ENCODE results near the gene SLC26A11. TPM values are rescaled to one million over a fixed set of nuclear protein-coding genes. Genes with fewer than 3 reads are reported as not detected.

Gene SLC26A11
- total and polyA plus RNA-seq, 2 of the 13 experiments (the other 11 are each of a cell fraction or from before 2014, with no cell fraction given) = 8.7 to 13.2 TPM

DNA sequence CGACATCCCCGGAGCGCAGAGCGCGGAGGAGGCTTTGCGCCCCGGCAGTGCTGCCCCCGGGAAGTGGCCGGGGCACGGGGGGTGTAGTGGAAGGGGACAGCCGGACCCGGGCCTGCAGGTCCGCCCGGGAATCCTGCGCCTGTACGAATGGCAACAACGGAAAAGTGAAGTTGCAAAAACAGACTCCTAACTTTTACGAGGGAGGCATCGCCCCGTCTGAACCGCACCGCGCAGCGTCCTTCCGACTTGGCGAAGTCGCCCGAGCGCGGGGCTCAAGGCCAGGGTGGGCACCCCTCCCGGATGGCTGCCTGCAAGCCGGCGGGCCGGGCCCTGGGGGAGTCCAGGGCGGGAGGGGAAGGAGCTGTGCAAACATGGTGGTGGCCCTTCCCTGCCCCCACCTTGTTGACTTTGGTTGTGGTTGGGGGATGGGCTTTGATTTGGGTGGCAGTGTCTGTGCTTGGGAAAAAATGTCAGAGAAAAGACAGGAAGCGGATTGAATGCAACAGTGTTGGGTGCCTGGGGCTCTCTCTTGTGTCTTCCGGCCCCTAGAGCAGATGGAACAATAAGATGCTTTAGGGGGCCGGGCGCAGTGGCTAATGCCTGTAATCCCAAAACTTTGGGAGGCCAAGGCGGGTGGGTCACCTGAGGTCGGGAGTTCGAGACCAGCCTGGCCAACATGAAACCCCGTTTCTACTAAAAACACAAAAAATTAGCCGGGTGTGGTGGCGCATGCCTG is 41.1 kb downstream of the SLC26A11 start (continued):
- TF ChIP-seq, protein P1, sequence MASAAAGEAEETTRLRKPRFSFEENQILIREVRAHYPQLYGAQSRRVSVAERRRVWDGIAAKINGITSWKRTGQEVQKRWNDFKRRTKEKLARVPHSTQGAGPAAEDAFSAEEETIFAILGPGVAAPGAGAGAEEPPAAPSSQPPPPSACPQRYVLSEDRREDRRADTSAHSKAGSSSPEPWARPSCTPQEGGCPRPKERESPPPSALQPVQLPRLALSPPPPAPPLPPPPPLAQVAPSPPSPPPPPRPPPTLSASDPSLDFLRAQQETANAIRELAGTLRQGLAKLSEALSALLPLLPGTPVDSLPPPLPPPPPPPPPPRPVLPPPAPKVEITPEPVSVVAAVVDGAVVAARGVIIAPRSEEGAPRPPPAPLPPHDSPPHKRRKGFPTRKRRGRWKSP (CRISPR knock-in tag; IDR thresholded peaks at IDR 0.05) = peak; percentile 92
- TF ChIP-seq, protein P2, sequence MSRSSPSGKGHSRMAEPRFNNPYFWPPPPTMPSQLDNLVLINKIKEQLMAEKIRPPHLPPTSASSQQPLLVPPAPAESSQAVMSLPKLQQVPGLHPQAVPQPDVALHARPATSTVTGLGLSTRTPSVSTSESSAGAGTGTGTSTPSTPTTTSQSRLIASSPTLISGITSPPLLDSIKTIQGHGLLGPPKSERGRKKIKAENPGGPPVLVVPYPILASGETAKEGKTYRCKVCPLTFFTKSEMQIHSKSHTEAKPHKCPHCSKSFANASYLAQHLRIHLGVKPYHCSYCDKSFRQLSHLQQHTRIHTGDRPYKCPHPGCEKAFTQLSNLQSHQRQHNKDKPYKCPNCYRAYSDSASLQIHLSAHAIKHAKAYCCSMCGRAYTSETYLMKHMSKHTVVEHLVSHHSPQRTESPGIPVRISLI (CRISPR knock-in tag; IDR thresholded peaks at IDR 0.05; ENCODE audit: borderline replicate concordance) = peak; percentile 37; the same call in 1 of the 2 replicates
- no peak for TF ChIP-seq ZNF24 (IDR thresholded peaks at IDR 0.05)
- peak; percentile 58; the same call in 1 of the 2 replicates for TF ChIP-seq ZNF616 (CRISPR knock-in tag; IDR thresholded peaks at IDR 0.05; ENCODE audit: low read depth)
- TF ChIP-seq, protein P3, sequence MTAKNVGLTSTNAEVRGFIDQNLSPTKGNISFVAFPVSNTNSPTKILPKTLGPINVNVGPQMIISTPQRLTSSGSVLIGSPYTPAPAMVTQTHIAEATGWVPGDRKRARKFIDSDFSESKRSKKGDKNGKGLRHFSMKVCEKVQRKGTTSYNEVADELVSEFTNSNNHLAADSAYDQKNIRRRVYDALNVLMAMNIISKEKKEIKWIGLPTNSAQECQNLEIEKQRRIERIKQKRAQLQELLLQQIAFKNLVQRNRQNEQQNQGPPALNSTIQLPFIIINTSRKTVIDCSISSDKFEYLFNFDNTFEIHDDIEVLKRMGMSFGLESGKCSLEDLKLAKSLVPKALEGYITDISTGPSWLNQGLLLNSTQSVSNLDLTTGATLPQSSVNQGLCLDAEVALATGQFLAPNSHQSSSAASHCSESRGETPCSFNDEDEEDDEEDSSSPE (CRISPR knock-in tag; IDR thresholded peaks at IDR 0.05) = peak; percentile 78
- no peak for TF ChIP-seq ZNF530 (CRISPR knock-in tag; IDR thresholded peaks at IDR 0.05; ENCODE audit: low read depth)
- TF ChIP-seq, protein P4, sequence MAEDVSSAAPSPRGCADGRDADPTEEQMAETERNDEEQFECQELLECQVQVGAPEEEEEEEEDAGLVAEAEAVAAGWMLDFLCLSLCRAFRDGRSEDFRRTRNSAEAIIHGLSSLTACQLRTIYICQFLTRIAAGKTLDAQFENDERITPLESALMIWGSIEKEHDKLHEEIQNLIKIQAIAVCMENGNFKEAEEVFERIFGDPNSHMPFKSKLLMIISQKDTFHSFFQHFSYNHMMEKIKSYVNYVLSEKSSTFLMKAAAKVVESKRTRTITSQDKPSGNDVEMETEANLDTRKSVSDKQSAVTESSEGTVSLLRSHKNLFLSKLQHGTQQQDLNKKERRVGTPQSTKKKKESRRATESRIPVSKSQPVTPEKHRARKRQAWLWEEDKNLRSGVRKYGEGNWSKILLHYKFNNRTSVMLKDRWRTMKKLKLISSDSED (CRISPR knock-in tag; IDR thresholded peaks at IDR 0.05) = no peak
- TF ChIP-seq MBD4 (IDR thresholded peaks at IDR 0.05; ENCODE audit: borderline replicate concordance, low read length) = no peak
- TF ChIP-seq KLF16 (CRISPR knock-in tag; IDR thresholded peaks at IDR 0.05) = peak in 1 of 2 experiments; percentile 97; a peak in 2 of 4 replicates
- no peak for TF ChIP-seq TCF12 (IDR thresholded peaks at IDR 0.05)
- no peak for TF ChIP-seq TCF12 (CRISPR knock-in tag; IDR thresholded peaks at IDR 0.05)
- TF ChIP-seq SIN3A (IDR thresholded peaks at IDR 0.05; ENCODE audit: borderline replicate concordance, low read depth, low read length) = peak; percentile 91
- TF ChIP-seq, protein P5, sequence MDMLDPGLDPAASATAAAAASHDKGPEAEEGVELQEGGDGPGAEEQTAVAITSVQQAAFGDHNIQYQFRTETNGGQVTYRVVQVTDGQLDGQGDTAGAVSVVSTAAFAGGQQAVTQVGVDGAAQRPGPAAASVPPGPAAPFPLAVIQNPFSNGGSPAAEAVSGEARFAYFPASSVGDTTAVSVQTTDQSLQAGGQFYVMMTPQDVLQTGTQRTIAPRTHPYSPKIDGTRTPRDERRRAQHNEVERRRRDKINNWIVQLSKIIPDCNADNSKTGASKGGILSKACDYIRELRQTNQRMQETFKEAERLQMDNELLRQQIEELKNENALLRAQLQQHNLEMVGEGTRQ (IDR thresholded peaks at IDR 0.05; ENCODE audit: low read depth, low read length) = no peak
- TF ChIP-seq, protein P5 (CRISPR knock-in tag; IDR thresholded peaks at IDR 0.05; ENCODE audit: borderline replicate concordance) = peak; percentile 28; the same call in 1 of the 2 replicates
- peak; percentile 49 for TF ChIP-seq POLR2AphosphoS5 (IDR thresholded peaks at IDR 0.05; ENCODE audit: low read depth, low read length)
- no peak; the same call in 1 of the 2 replicates for TF ChIP-seq ZNF652 (CRISPR knock-in tag; IDR thresholded peaks at IDR 0.05; ENCODE audit: borderline replicate concordance, low read depth)
- peak; percentile 88; the same call in 1 of the 2 replicates for TF ChIP-seq THYN1 (CRISPR knock-in tag; IDR thresholded peaks at IDR 0.05; ENCODE audit: borderline replicate concordance, low read depth)
- TF ChIP-seq, protein P6, sequence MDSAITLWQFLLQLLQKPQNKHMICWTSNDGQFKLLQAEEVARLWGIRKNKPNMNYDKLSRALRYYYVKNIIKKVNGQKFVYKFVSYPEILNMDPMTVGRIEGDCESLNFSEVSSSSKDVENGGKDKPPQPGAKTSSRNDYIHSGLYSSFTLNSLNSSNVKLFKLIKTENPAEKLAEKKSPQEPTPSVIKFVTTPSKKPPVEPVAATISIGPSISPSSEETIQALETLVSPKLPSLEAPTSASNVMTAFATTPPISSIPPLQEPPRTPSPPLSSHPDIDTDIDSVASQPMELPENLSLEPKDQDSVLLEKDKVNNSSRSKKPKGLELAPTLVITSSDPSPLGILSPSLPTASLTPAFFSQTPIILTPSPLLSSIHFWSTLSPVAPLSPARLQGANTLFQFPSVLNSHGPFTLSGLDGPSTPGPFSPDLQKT (CRISPR knock-in tag; IDR thresholded peaks at IDR 0.05; ENCODE audit: borderline replicate concordance) = no peak
- peak; percentile 89 for TF ChIP-seq RBFOX2 (IDR thresholded peaks at IDR 0.05; ENCODE audit: low read depth, low read length)
- peak; percentile 91 for TF ChIP-seq ZNF724P (CRISPR knock-in tag; IDR thresholded peaks at IDR 0.05; ENCODE audit: borderline replicate concordance)
- peak; percentile 83 for TF ChIP-seq ZSCAN25 (CRISPR knock-in tag; IDR thresholded peaks at IDR 0.05)

Data from HepG2 (cell line).